Measurements from ENCODE around the gene SAMD1.

DNA sequence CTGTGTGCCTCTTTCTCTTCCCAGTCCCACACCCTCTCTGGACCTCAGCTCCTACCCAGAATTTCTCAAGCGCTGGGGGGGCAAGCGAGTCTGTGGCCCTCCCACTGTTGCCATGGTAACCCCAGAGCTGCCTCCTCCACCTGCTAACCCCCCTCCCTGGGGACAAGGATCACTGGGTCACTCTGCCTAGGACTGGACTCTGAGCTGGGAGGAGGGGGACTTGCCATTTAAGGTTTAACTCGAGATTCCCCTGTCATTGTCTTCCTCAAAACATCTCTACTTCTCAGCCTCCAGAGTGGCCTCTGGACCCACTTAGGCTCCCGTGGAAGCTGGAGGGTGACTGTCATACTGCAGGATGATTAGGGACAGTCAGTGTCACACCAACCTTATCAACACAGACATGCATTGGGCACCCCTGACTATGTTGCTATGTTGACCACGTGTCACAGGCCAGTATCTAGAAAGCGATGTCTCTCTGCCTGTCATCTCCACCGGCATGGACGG lies 30.8 kb downstream of the SAMD1 start:
- TF ChIP-seq, protein P1, sequence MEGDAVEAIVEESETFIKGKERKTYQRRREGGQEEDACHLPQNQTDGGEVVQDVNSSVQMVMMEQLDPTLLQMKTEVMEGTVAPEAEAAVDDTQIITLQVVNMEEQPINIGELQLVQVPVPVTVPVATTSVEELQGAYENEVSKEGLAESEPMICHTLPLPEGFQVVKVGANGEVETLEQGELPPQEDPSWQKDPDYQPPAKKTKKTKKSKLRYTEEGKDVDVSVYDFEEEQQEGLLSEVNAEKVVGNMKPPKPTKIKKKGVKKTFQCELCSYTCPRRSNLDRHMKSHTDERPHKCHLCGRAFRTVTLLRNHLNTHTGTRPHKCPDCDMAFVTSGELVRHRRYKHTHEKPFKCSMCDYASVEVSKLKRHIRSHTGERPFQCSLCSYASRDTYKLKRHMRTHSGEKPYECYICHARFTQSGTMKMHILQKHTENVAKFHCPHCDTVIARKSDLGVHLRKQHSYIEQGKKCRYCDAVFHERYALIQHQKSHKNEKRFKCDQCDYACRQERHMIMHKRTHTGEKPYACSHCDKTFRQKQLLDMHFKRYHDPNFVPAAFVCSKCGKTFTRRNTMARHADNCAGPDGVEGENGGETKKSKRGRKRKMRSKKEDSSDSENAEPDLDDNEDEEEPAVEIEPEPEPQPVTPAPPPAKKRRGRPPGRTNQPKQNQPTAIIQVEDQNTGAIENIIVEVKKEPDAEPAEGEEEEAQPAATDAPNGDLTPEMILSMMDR (IDR thresholded peaks at IDR 0.05; ENCODE audit: insufficient read depth, low read length): no peak
- TF ChIP-seq POLR2AphosphoS5 (IDR thresholded peaks at IDR 0.05; ENCODE audit: low read depth): no peak
- TF ChIP-seq, protein P2, sequence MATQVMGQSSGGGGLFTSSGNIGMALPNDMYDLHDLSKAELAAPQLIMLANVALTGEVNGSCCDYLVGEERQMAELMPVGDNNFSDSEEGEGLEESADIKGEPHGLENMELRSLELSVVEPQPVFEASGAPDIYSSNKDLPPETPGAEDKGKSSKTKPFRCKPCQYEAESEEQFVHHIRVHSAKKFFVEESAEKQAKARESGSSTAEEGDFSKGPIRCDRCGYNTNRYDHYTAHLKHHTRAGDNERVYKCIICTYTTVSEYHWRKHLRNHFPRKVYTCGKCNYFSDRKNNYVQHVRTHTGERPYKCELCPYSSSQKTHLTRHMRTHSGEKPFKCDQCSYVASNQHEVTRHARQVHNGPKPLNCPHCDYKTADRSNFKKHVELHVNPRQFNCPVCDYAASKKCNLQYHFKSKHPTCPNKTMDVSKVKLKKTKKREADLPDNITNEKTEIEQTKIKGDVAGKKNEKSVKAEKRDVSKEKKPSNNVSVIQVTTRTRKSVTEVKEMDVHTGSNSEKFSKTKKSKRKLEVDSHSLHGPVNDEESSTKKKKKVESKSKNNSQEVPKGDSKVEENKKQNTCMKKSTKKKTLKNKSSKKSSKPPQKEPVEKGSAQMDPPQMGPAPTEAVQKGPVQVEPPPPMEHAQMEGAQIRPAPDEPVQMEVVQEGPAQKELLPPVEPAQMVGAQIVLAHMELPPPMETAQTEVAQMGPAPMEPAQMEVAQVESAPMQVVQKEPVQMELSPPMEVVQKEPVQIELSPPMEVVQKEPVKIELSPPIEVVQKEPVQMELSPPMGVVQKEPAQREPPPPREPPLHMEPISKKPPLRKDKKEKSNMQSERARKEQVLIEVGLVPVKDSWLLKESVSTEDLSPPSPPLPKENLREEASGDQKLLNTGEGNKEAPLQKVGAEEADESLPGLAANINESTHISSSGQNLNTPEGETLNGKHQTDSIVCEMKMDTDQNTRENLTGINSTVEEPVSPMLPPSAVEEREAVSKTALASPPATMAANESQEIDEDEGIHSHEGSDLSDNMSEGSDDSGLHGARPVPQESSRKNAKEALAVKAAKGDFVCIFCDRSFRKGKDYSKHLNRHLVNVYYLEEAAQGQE (IDR thresholded peaks at IDR 0.05; ENCODE audit: insufficient replicate concordance, low read depth): no peak
- no peak for TF ChIP-seq GABPA (IDR thresholded peaks at IDR 0.05; ENCODE audit: low read depth)

All from HL-60 (cell line).